Measurements from ENCODE around the gene METRNL.

METRNL gene

GRCh38 chr17:83069931-83070742 lies 9.3 kb upstream of the METRNL start:
- TF ChIP-seq CTCF (IDR thresholded peaks at IDR 0.05; ENCODE audit: insufficient read depth, missing control alignments) = no peak
- no peak for FAIRE-seq
- no peak for DNase-seq (ENCODE audit: insufficient read length, low spot score)

GRCh38 chr17:83070800-83071341 lies 8.5 kb upstream of the METRNL start:
- FAIRE-seq (no peak), DNase-seq (ENCODE audit: insufficient read length, low spot score) (no peak)
- TF ChIP-seq CTCF (IDR thresholded peaks at IDR 0.05; ENCODE audit: insufficient read depth, missing control alignments) = no peak

- no peak for TF ChIP-seq CTCF (IDR thresholded peaks at IDR 0.05; ENCODE audit: insufficient read depth, missing control alignments)
- DNase-seq (ENCODE audit: insufficient read length, low spot score) (no peak), FAIRE-seq (no peak)
These were observed 8.0 kb upstream of the METRNL start for GRCh38 chr17:83071365-83071764.

GRCh38 chr17:83071966-83072562 lies 7.3 kb upstream of the METRNL start:
- no peak for FAIRE-seq
- TF ChIP-seq CTCF (IDR thresholded peaks at IDR 0.05; ENCODE audit: insufficient read depth, missing control alignments) = no peak

GRCh38 chr17:83072600-83073358 lies 6.6 kb upstream of the METRNL start:
- no peak for FAIRE-seq
- DNase-seq (ENCODE audit: insufficient read length, low spot score) = no peak
- no peak for TF ChIP-seq CTCF (IDR thresholded peaks at IDR 0.05; ENCODE audit: insufficient read depth, missing control alignments)

More at GRCh38 chr17:83071966-83072562, 7.3 kb upstream of the METRNL start:
- DNase-seq (ENCODE audit: insufficient read length, low spot score) = no peak

GRCh38 chr17:83073389-83074063 lies 5.9 kb upstream of the METRNL start:
- no peak for TF ChIP-seq CTCF (IDR thresholded peaks at IDR 0.05; ENCODE audit: insufficient read depth, missing control alignments)
- FAIRE-seq (no peak), DNase-seq (ENCODE audit: insufficient read length, low spot score) (no peak)

All from D721Med (cell line).